ENCODE data around the gene FRMPD3.

GRCh38 chrX:107480272-107480671 is 30.8 kb downstream of the FRMPD3 start:
- TF ChIP-seq CTCF (conservative IDR thresholded peaks at IDR 0.05; ENCODE audit: low read depth, low read length) (no peak), EZH2 (IDR thresholded peaks at IDR 0.05; ENCODE audit: borderline replicate concordance, low read depth, low read length, poor library complexity, severe bottlenecking) (no peak)
